K562 (cell line): ENCODE measurements around the gene TCP11. TPM values are rescaled to one million over a fixed set of nuclear protein-coding genes. Genes with fewer than 3 reads are reported as not detected.

Source experiments
- ARID1B ChIP-seq: fragments of 450-650 bp; IDR thresholded peaks from 2 replicates; pipeline ENCODE4 v1.6.1; 2016; ENCODE audit warnings: antibody characterized with exemption, mild to moderate bottlenecking, inconsistent platforms
- CAMTA2 ChIP-seq: fragments of 250-450 bp; sonication (Bioruptor Pico); conservative IDR thresholded peaks from 2 replicates; pipeline ENCODE4 v1.5.1; 2022
- DPF2 ChIP-seq: fragments of 450-650 bp; IDR thresholded peaks from 2 replicates; pipeline ENCODE4 v1.6.1; 2016
- ETV1 ChIP-seq: fragments of 450-650 bp; conservative IDR thresholded peaks from 2 replicates; pipeline ENCODE4 v1.6.1; 2016; ENCODE audit warnings: missing genetic modification characterization, control low read depth, low read depth, missing compliant biosample characterization
- HOXB6 ChIP-seq: fragments of 250-450 bp; sonication (Bioruptor Pico); IDR thresholded peaks from 2 replicates; pipeline ENCODE4 v1.5.1; 2022; ENCODE audit warnings: mild to moderate bottlenecking, borderline replicate concordance
- JUND ChIP-seq, 2 experiments: IDR thresholded peaks; 2 replicates in 1 of 2; 3 replicates in 1 of 2; pipeline ENCODE4 v1.6.1; 2011; ENCODE audit warnings: borderline replicate concordance in 2 of 2, low read depth in 2 of 2, low read length in 2 of 2, improper control_type of control experiment in 1 of 2, missing biosample characterization in 1 of 2, missing genetic modification characterization in 1 of 2, missing genetic modification reagents in 1 of 2
- MAFG ChIP-seq: fragments of 450-650 bp; conservative IDR thresholded peaks from 2 replicates; pipeline ENCODE4 v1.6.1; 2016; ENCODE audit warnings: missing genetic modification characterization, missing compliant biosample characterization
- MED1 ChIP-seq: sonication (generic); formaldehyde crosslinking; IDR thresholded peaks from 2 replicates; pipeline ENCODE4 v1.8.1; 2023; ENCODE audit warnings: missing genetic modification reagents, borderline replicate concordance
- MEIS2 ChIP-seq: fragments of 450-650 bp; IDR thresholded peaks from 2 replicates; pipeline ENCODE4 v1.6.1; 2014; ENCODE audit warnings: mild to moderate bottlenecking; ENCODE audit not compliant: partially characterized antibody
- NCOA2 ChIP-seq, 2 experiments: fragments of 450-650 bp; IDR thresholded peaks; 2 replicates each; pipeline ENCODE4 v1.6.1; 2018; ENCODE audit warnings: mild to moderate bottlenecking in 2 of 2, moderate library complexity in 1 of 2; ENCODE audit not compliant: partially characterized antibody in 2 of 2
- NFE2 ChIP-seq: IDR thresholded peaks from 2 replicates; pipeline ENCODE4 v1.6.1; 2014; ENCODE audit warnings: antibody characterized with exemption, low read depth
- NFE2L1 ChIP-seq: fragments of 450-650 bp; IDR thresholded peaks from 2 replicates; pipeline ENCODE4 v1.6.1; 2016; ENCODE audit warnings: missing genetic modification characterization, low read depth, mild to moderate bottlenecking, missing compliant biosample characterization, moderate library complexity, borderline replicate concordance
- NFYB ChIP-seq: IDR thresholded peaks from 2 replicates; pipeline ENCODE4 v1.6.1; 2011; ENCODE audit warnings: mild to moderate bottlenecking, moderate library complexity; ENCODE audit not compliant: insufficient read length; ENCODE audit errors: extremely low read depth
- PKNOX1 ChIP-seq: fragments of 450-650 bp; IDR thresholded peaks from 2 replicates; pipeline ENCODE4 v1.6.1; 2016
- RAD21 ChIP-seq, 2 experiments: fragments of 250-450 bp in 1 of 2; fragments of 450-650 bp in 1 of 2; sonication (Bioruptor Pico) in 1 of 2; formaldehyde crosslinking in 1 of 2; IDR thresholded peaks in 1 of 2; conservative IDR thresholded peaks in 1 of 2; 2 replicates each; pipeline versions ENCODE4 v1.4.0 to v1.8.0; 2020 to 2022; ENCODE audit warnings: mild to moderate bottlenecking in 2 of 2, moderate library complexity in 1 of 2
- RCOR1 ChIP-seq, 2 experiments: IDR thresholded peaks; 2 replicates each; pipeline ENCODE4 v1.6.1; 2012; ENCODE audit warnings: low read depth in 2 of 2, low read length in 2 of 2, borderline replicate concordance in 1 of 2, improper control_type of control experiment in 1 of 2
- SMARCA4 ChIP-seq: fragments of 450-650 bp; IDR thresholded peaks from 2 replicates; pipeline ENCODE4 v1.6.1; 2016
- TCF7L2 ChIP-seq: fragments of 150-350 bp; IDR thresholded peaks from 2 replicates; pipeline ENCODE4 v1.6.1; 2016; ENCODE audit warnings: low read depth, mild to moderate bottlenecking, low read length, moderate library complexity
- ZKSCAN1 ChIP-seq: fragments of 150-350 bp; IDR thresholded peaks from 2 replicates; pipeline ENCODE4 v1.6.1; 2016; ENCODE audit warnings: low read depth, low read length
- ZNF175 ChIP-seq: fragments of 200-800 bp; sonication (Bioruptor generic); IDR thresholded peaks from 2 replicates; pipeline ENCODE4 v1.6.1; 2016; ENCODE audit warnings: low read depth, mild to moderate bottlenecking, missing genetic modification characterization, missing compliant biosample characterization
- ZNF23 ChIP-seq: fragments of 250-450 bp; sonication (Bioruptor Pico); IDR thresholded peaks from 2 replicates; pipeline ENCODE4 v1.4.0; 2020; ENCODE audit warnings: mild to moderate bottlenecking
- ZNF316 ChIP-seq: fragments of 450-650 bp; IDR thresholded peaks from 2 replicates; pipeline ENCODE4 v1.6.1; 2016
- ZNF717 ChIP-seq: fragments of 250-450 bp; sonication (Bioruptor Pico); IDR thresholded peaks from 2 replicates; pipeline ENCODE4 v1.5.0; 2021
- polyA plus RNA-seq, 8 experiments: library from polyadenylated mRNA; depleted of rRNA in 4 of 8; stranded (reverse) in 5 of 8; unstranded in 3 of 8; fragments of >200 nt; fragmentation: Nextera tagmentation in 2 of 8; fragmentation: Illumina TruSeq in 1 of 8; extraction: Ambion mirVana in 2 of 8; extraction: Trizol in 1 of 8; gene quantifications; 2 replicates each; pipeline versions ENCODE4 v1.2.1 to v1.2.3, GENCODE V29; 2011 to 2014; ENCODE audit warnings: inconsistent platforms in 1 of 8, missing spikeins in 1 of 8
- total RNA-seq, 7 experiments: library from RNA; depleted of rRNA in 6 of 7; stranded (reverse); fragments of >200 nt in 6 of 7; fragmentation: Illumina TruSeq in 2 of 7; extraction: Trizol in 2 of 7; gene quantifications; 2 replicates each; pipeline versions ENCODE4 v1.2.1 to v1.2.3, GENCODE V29; 2011 to 2021; ENCODE audit warnings: low replicate concordance in 1 of 7
- TF ChIP-seq, protein P1 (sequence below): sonication (generic); formaldehyde crosslinking; IDR thresholded peaks from 2 replicates; pipeline ENCODE4 v1.8.1; 2023; ENCODE audit warnings: mild to moderate bottlenecking, missing genetic modification reagents
- TF ChIP-seq, protein P2 (sequence below): fragments of 450-650 bp; IDR thresholded peaks from 2 replicates; pipeline ENCODE4 v1.6.1; 2014; ENCODE audit warnings: low read depth, mild to moderate bottlenecking, moderate library complexity, borderline replicate concordance

The TCP11 gene
- total and polyA plus RNA-seq, 9 of the 15 experiments (the other 6 are each of a cell fraction or from before 2014, with no cell fraction given): not detected

DNA sequence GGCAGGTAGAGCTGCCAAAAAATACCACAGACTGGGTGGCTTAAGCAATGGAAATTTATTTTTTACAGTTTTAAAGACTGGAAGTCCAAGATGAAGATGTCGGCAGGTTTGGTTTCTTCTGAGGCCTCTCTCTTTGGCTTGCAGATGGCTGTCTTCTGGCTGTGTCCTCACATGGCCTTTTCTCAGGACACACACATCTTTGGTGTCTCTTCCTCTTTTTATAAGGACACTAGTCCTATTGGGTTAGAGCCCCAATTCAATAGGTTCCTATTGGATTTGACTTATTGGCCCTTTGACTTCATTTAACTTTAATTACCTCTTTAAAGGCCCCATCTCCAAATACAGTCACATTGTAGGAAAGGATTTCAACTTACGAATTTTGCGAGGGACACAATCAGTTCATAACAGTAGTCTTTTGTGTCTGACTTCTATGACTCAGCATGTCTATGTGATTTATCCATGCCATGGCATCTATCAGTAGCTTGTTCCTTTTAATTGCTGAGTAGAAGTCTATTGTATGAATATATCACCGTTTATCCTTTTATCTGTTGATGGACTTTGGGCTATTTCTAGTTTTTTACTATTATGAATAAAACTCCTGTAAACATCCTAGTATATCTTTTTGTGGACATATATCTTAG lies 11.0 kb upstream of the TCP11 start (continued):
- TF ChIP-seq ZNF175 (CRISPR knock-in tag) (no peak), HOXB6 (CRISPR knock-in tag) (no peak), DPF2 (peak; percentile 17; the same call in 1 of the 2 replicates), MEIS2 (peak; percentile 86), CAMTA2 (CRISPR knock-in tag) (no peak), MED1 (no peak), NCOA2 (IDR thresholded peaks at IDR 0.05; ENCODE audit: partially characterized antibody in 2 of 2) (no peak), ZNF23 (CRISPR knock-in tag) (no peak), RCOR1 (IDR thresholded peaks at IDR 0.05; ENCODE audit: borderline replicate concordance in 1 of 2, low read depth in 2 of 2, low read length in 2 of 2) (no peak), SMARCA4 (no peak), TCF7L2 (no peak), ZNF316 (peak; percentile 74), NFE2 (peak; percentile 81), RAD21 (CRISPR knock-in tag; conservative IDR thresholded peaks at IDR 0.05 in 1 of 2, IDR thresholded peaks at IDR 0.05 in 1 of 2) (no peak), ZNF717 (CRISPR knock-in tag) (no peak), MAFG (tag) (peak; percentile 85), ETV1 (tag) (no peak), NFYB (no peak), PKNOX1 (0 out of 2 replicates have a peak, but pooled peaks have one; percentile 31), NFE2L1 (tag) (peak; percentile 48; the same call in 1 of the 2 replicates), ZKSCAN1 (no peak), ARID1B (peak; percentile 44; the same call in 1 of the 2 replicates), JUND (IDR thresholded peaks at IDR 0.05; ENCODE audit: borderline replicate concordance, low read depth, low read length) (no peak), JUND (tag; IDR thresholded peaks at IDR 0.05; ENCODE audit: borderline replicate concordance, low read depth, low read length) (peak; percentile 66; the same call in 1 of the 3 replicates)
- TF ChIP-seq, protein P1, sequence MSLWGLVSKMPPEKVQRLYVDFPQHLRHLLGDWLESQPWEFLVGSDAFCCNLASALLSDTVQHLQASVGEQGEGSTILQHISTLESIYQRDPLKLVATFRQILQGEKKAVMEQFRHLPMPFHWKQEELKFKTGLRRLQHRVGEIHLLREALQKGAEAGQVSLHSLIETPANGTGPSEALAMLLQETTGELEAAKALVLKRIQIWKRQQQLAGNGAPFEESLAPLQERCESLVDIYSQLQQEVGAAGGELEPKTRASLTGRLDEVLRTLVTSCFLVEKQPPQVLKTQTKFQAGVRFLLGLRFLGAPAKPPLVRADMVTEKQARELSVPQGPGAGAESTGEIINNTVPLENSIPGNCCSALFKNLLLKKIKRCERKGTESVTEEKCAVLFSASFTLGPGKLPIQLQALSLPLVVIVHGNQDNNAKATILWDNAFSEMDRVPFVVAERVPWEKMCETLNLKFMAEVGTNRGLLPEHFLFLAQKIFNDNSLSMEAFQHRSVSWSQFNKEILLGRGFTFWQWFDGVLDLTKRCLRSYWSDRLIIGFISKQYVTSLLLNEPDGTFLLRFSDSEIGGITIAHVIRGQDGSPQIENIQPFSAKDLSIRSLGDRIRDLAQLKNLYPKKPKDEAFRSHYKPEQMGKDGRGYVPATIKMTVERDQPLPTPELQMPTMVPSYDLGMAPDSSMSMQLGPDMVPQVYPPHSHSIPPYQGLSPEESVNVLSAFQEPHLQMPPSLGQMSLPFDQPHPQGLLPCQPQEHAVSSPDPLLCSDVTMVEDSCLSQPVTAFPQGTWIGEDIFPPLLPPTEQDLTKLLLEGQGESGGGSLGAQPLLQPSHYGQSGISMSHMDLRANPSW: no peak
- TF ChIP-seq, protein P2, sequence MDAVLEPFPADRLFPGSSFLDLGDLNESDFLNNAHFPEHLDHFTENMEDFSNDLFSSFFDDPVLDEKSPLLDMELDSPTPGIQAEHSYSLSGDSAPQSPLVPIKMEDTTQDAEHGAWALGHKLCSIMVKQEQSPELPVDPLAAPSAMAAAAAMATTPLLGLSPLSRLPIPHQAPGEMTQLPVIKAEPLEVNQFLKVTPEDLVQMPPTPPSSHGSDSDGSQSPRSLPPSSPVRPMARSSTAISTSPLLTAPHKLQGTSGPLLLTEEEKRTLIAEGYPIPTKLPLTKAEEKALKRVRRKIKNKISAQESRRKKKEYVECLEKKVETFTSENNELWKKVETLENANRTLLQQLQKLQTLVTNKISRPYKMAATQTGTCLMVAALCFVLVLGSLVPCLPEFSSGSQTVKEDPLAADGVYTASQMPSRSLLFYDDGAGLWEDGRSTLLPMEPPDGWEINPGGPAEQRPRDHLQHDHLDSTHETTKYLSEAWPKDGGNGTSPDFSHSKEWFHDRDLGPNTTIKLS: no peak
